CD4-positive, alpha-beta memory T cell (primary cell): ENCODE data around the gene REXO1. TPM values are rescaled to one million over a fixed set of nuclear protein-coding genes. Genes with fewer than 3 reads are reported as not detected.

Experiments
- CTCF ChIA-PET: fragments of 350-600 bp; sonication (Branson Sonifier 250); formaldehyde crosslinking; loops from one replicate; lab custom pipeline; 2021; ENCODE audit warnings: inconsistent platforms; ENCODE audit not compliant: partially characterized antibody; lab: Charles Lee
- POLR2A ChIA-PET: fragments of 350-600 bp; sonication (Branson Sonifier 250); formaldehyde crosslinking; loops from one replicate; lab custom pipeline; 2021; ENCODE audit not compliant: partially characterized antibody; lab: Charles Lee
- DNase-seq, 5 donors: peaks; one replicate each; pipeline versions ENCODE4 v3.0.0 to v3.0.0-alpha.2; 2020 to 2022; ENCODE audit warnings: mixed read lengths in 1 of 5
- H3K27ac ChIP-seq: one replicate; pipeline ENCODE4 v1.7.0; 2013; ENCODE audit warnings: low read depth, low read length
- H3K27me3 ChIP-seq: 2 replicates; pipeline ENCODE4 v1.7.0; 2013; ENCODE audit warnings: mild to moderate bottlenecking, low read length, moderate library complexity; ENCODE audit not compliant: insufficient read depth
- H3K36me3 ChIP-seq: 2 replicates; pipeline ENCODE4 v1.7.0; 2013; ENCODE audit warnings: mild to moderate bottlenecking, low read length, moderate library complexity; ENCODE audit not compliant: insufficient read depth
- H3K4me1 ChIP-seq: 2 replicates; pipeline ENCODE4 v1.7.0; 2013; ENCODE audit warnings: mild to moderate bottlenecking, low read length, moderate library complexity; ENCODE audit not compliant: insufficient read depth
- H3K4me3 ChIP-seq, 2 donors: one replicate each; pipeline ENCODE4 v1.7.0; 2013; ENCODE audit warnings: low read length in 2 of 2, mild to moderate bottlenecking in 1 of 2
- H3K9me3 ChIP-seq, 2 donors: one replicate each; pipeline ENCODE4 v1.7.0; 2013; ENCODE audit warnings: low read length in 2 of 2, control low read depth in 1 of 2; ENCODE audit not compliant: control insufficient read depth in 1 of 2
- H3K27ac Mint-ChIP-seq, 7 donors: one replicate each; pipeline ENCODE4 v1.8.0; 2020 to 2021; ENCODE audit warnings: mixed read lengths in 7 of 7, mild to moderate bottlenecking in 6 of 7, inconsistent platforms in 3 of 7, moderate library complexity in 3 of 7
- H3K27me3 Mint-ChIP-seq, 2 donors: one replicate each; pipeline ENCODE4 v1.8.0; 2020 to 2021; ENCODE audit warnings: mixed read lengths in 2 of 2
- H3K36me3 Mint-ChIP-seq, 2 donors: one replicate each; pipeline ENCODE4 v1.8.0; 2020 to 2021; ENCODE audit warnings: mixed read lengths in 2 of 2, inconsistent platforms in 1 of 2, mild to moderate bottlenecking in 1 of 2
- H3K4me1 Mint-ChIP-seq, 4 donors: one replicate each; pipeline ENCODE4 v1.8.0; 2020 to 2021; ENCODE audit warnings: mixed read lengths in 4 of 4, mild to moderate bottlenecking in 1 of 4
- H3K4me3 Mint-ChIP-seq, 8 donors: one replicate each; pipeline ENCODE4 v1.8.0; 2020 to 2021; ENCODE audit warnings: mixed read lengths in 8 of 8, mild to moderate bottlenecking in 7 of 8, moderate library complexity in 6 of 8, inconsistent platforms in 3 of 8
- H3K9me3 Mint-ChIP-seq, 8 donors: one replicate each; pipeline ENCODE4 v1.8.0; 2020 to 2021; ENCODE audit warnings: mixed read lengths in 8 of 8, mild to moderate bottlenecking in 5 of 8, inconsistent platforms in 3 of 8, moderate library complexity in 1 of 8
- intact Hi-C: fragments of 100-400 bp; cut with micrococcal nuclease; formaldehyde crosslinking; loops from one replicate; pipeline ENCODE4 v1.15.1; 2023
- polyA plus RNA-seq, 2 donors: library from polyadenylated mRNA; unstranded; fragments of 300-500 nt; fragmentation: Illumina TruSeq; gene quantifications; one replicate each; pipeline ENCODE4 v1.2.3, GENCODE V29; 2021
- total RNA-seq, 2 experiments: library from RNA; stranded (reverse); gene quantifications; one replicate each; pipeline ENCODE4 v1.2.3, GENCODE V29; 2021

REXO1 gene
- total and polyA plus RNA-seq, 4 experiments from 2014 or later = 1.5 to 57.3 (median 34.5) TPM

- no peaks in the 10 kb centered on the region for H3K27me3 Mint-ChIP-seq
Measured at GRCh38 chr19:1858412-1859081, 10.3 kb upstream of the REXO1 start.

DNA sequence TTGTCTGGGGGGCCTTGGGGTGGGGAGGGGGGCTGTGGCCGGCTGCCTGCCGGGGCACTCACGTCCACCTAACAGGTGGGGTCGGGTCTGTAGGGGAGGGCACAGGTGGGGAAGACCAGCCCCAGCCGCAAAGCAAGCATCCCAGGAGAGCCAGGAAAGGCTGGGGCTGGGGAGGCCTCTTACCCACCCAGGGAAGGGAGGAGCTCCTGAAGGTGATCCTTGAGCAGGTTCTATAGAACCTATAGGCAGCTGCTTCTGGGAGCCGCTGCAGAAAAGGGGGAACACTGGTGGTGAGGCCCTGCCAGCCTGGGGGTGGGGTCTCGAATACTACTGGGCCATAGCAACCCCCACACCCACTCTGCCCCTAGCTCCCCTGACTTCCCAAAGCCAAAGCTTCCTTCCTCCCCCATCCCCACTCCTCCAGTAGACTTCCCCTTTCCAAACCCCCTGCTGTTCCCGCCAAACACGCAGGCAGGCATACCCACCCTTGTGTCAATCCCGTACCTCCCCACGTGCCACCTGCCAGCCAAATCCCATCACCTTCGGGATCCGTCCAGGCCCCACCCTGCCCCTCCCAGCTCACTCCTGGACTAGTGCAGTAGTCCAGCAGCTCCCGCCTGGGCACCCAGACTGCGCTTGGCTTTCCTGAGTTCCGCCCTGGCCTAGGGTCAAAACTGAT lies 9.5 kb upstream of the REXO1 start:
- peak overlapping the region; percentile 76 to 99 (median 87) for H3K27ac Mint-ChIP-seq
- no peaks in the 10 kb centered on the region for H3K36me3 ChIP-seq
- ChIA-PET CTCF (interaction anchor here (0.6 to 1.4 kb wide), 4 partner anchors 9 to 84 kb away, joined by 3 to 4 read pairs (median 4); partner anchors contain the start of gene REXO1), POLR2A (interaction anchor here (0.9 to 5.1 kb wide), 7 partner anchors 9 to 228 kb away, joined by 3 to 41 read pairs (median 5); partner anchors contain the start of gene ABHD17A)
- H3K27me3 Mint-ChIP-seq = no peaks in the 10 kb centered on the region
- H3K27ac ChIP-seq = peak overlapping the region; percentile 73
- H3K4me1 ChIP-seq = peaks cover 90% of the 10 kb centered on the region
- intact Hi-C loops = no loop called here
- peak overlapping the region in 1 of 2 donors; percentile 77 for H3K4me3 ChIP-seq
- H3K27me3 ChIP-seq = no peaks in the 10 kb centered on the region
- no peak for DNase-seq
- peak overlapping the region in 7 of 8 donors; percentile 51 to 80 (median 69) for H3K4me3 Mint-ChIP-seq
- peaks cover 0 to 2% (median 0%) of the 10 kb centered on the region in 8 donors for H3K9me3 Mint-ChIP-seq
- H3K4me1 Mint-ChIP-seq = peaks cover 25 to 81% (median 50%) of the 10 kb centered on the region in 4 donors
- peaks cover 0 to 9% of the 10 kb centered on the region in 2 donors for H3K36me3 Mint-ChIP-seq
- H3K9me3 ChIP-seq = no peaks in the 10 kb centered on the region

More at GRCh38 chr19:1858412-1859081, 10.3 kb upstream of the REXO1 start:
- Histone ChIP-seq H3K4me3 (no peak overlapping the region), H3K27ac (peak overlapping the region; percentile 73), H3K9me3 (no peaks in the 10 kb centered on the region), H3K4me1 (peaks cover 82% of the 10 kb centered on the region), H3K36me3 (no peaks in the 10 kb centered on the region), H3K27me3 (no peaks in the 10 kb centered on the region)
- ChIA-PET CTCF (interaction anchor here (1.3 kb wide), 1 partner anchor 10 kb away, joined by 4 read pairs; the partner anchor contains the start of gene REXO1), POLR2A (interaction anchor here (0.6 to 5.1 kb wide), 5 partner anchors 14 to 1945 kb away, joined by 3 to 41 read pairs (median 8); partner anchors contain the start of gene ABHD17A)
- no peak for DNase-seq
- peaks cover 0 to 7% of the 10 kb centered on the region in 2 donors for H3K36me3 Mint-ChIP-seq
- H3K9me3 Mint-ChIP-seq = peaks cover 0 to 2% (median 0%) of the 10 kb centered on the region in 8 donors
- H3K4me1 Mint-ChIP-seq = peaks cover 21 to 74% (median 44%) of the 10 kb centered on the region in 4 donors
- peak overlapping the region in 7 of 8 donors; percentile 1 to 80 (median 48) for H3K4me3 Mint-ChIP-seq
- peak overlapping the region; percentile 83 to 99 (median 90) for H3K27ac Mint-ChIP-seq
- intact Hi-C loops = no loop called here

- peaks cover 96% of the 10 kb centered on the region for H3K4me1 ChIP-seq
- DNase-seq = peak in 4 of 5 donors; percentile 34 to 42 (median 40)
- Mint-ChIP-seq H3K27ac (peak overlapping the region; percentile 90 to 99 (median 94)), H3K4me1 (peaks cover 25 to 74% (median 53%) of the 10 kb centered on the region in 4 donors), H3K27me3 (no peaks in the 10 kb centered on the region), H3K9me3 (peaks cover 0 to 2% (median 0%) of the 10 kb centered on the region in 8 donors), H3K4me3 (peak overlapping the region; percentile 82 to 88 (median 86)), H3K36me3 (peaks cover 0 to 4% of the 10 kb centered on the region in 2 donors)
- ChIA-PET CTCF (interaction anchor here (0.6 to 1.4 kb wide), 3 partner anchors 8 to 85 kb away, joined by 3 to 4 read pairs (median 3); no protein-coding TSS in a partner anchor), POLR2A (interaction anchor here (0.9 to 5.1 kb wide), 11 partner anchors 8 to 228 kb away, joined by 3 to 41 read pairs (median 6); partner anchors contain the start of gene ABHD17A)
- H3K27me3 ChIP-seq = no peaks in the 10 kb centered on the region
- H3K27ac ChIP-seq = peak overlapping the region; percentile 73
- peak overlapping the region; percentile 67 to 77 for H3K4me3 ChIP-seq
- no peaks in the 10 kb centered on the region for H3K36me3 ChIP-seq
- no peaks in the 10 kb centered on the region for H3K9me3 ChIP-seq
- intact Hi-C loops = no loop called here
Measured at GRCh38 chr19:1856698-1857603, 8.7 kb upstream of the REXO1 start.

- Histone ChIP-seq H3K27ac (peak overlapping the region; percentile 73), H3K4me3 (peak overlapping the region; percentile 67 to 77), H3K36me3 (no peaks in the 10 kb centered on the region), H3K9me3 (no peaks in the 10 kb centered on the region), H3K27me3 (no peaks in the 10 kb centered on the region), H3K4me1 (peaks cover 96% of the 10 kb centered on the region)
- peaks cover 22 to 69% (median 48%) of the 10 kb centered on the region in 4 donors for H3K4me1 Mint-ChIP-seq
- peak overlapping the region; percentile 89 to 94 (median 93) for H3K27ac Mint-ChIP-seq
- peak overlapping the region; percentile 82 to 88 (median 86) for H3K4me3 Mint-ChIP-seq
- intact Hi-C loops = no loop called here
- H3K27me3 Mint-ChIP-seq = no peaks in the 10 kb centered on the region
- H3K9me3 Mint-ChIP-seq = peaks cover 0 to 2% (median 0%) of the 10 kb centered on the region in 8 donors
- ChIA-PET POLR2A (interaction anchor here (0.7 to 5.1 kb wide), 9 partner anchors 8 to 755 kb away, joined by 3 to 41 read pairs (median 6); partner anchors contain the start of genes ABHD17A and MKNK2), CTCF (no interaction called here)
- peak in 1 of 5 donors; percentile 45 for DNase-seq
- H3K36me3 Mint-ChIP-seq = peaks cover 0 to 4% of the 10 kb centered on the region in 2 donors
Measured at GRCh38 chr19:1856345-1856697, 8.0 kb upstream of the REXO1 start.

DNA sequence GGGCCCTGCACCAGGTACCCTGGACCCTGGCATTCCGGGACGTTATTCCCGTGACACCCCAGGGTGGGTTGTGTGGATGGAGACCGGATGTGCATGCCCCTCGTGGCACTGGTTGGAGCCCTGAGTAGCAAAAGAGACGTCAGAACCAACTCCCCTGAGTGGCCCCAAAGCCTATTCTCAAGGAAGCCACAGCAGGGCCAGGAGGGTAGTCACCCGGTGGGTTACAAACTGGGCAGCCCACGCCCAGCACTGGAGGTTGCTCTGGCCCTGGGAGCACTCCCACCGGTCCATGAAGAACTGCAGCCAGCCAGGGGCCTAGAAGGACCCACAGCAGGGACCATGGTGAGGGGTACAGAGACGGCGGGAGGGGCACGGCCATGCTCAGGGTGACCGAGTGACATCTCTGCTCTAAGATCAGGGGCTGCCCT lies 7.6 kb upstream of the REXO1 start:
- H3K9me3 ChIP-seq = no peaks in the 10 kb centered on the region
- DNase-seq = peak in 4 of 5 donors; percentile 26 to 60 (median 38)
- intact Hi-C loops = loop anchor here (1.0 kb wide), 1 partner anchor 8 kb away; no protein-coding TSS in a partner anchor
- Mint-ChIP-seq H3K9me3 (peaks cover 0 to 2% (median 0%) of the 10 kb centered on the region in 8 donors), H3K27me3 (no peaks in the 10 kb centered on the region), H3K27ac (peak overlapping the region; percentile 89 to 94 (median 93)), H3K4me1 (peaks cover 23 to 69% (median 46%) of the 10 kb centered on the region in 4 donors), H3K4me3 (peak overlapping the region; percentile 82 to 88 (median 86)), H3K36me3 (peaks cover 0 to 4% of the 10 kb centered on the region in 2 donors)
- ChIA-PET CTCF (interaction anchor here (1.8 kb wide), 1 partner anchor 10 kb away, joined by 4 read pairs; no protein-coding TSS in a partner anchor), POLR2A (interaction anchor here (0.7 to 5.1 kb wide), 11 partner anchors 9 to 756 kb away, joined by 3 to 41 read pairs (median 5); partner anchors contain the start of genes ABHD17A and MKNK2)
- no peaks in the 10 kb centered on the region for H3K27me3 ChIP-seq
- H3K4me1 ChIP-seq = peaks cover 92% of the 10 kb centered on the region
- no peaks in the 10 kb centered on the region for H3K36me3 ChIP-seq
- H3K27ac ChIP-seq = peak overlapping the region; percentile 73
- peak overlapping the region; percentile 67 to 77 for H3K4me3 ChIP-seq
